ENCODE measurements around the gene BCAR1. TPM values are rescaled to one million over a fixed set of nuclear protein-coding genes. Genes with fewer than 3 reads are reported as not detected.
A peak's percentile ranks its signal among the peaks of the same experiment; 100 is the strongest.
"Not testable (repeated sequence)": the region's sequence is repeated elsewhere in the genome, so short reads cannot be mapped to it uniquely, and the experiment has no call there.

Gene BCAR1
- total and polyA plus RNA-seq, 8 donors: 30.1 to 66.7 (median 48.9) TPM

GRCh38 chr16:75244225-75244809 lies 7.1 kb downstream of the BCAR1 start:
- no peaks in the 10 kb centered on the region for H3K27me3 ChIP-seq
- ATAC-seq (no peak), DNase-seq (peak in 2 of 6 donors; percentile 70 to 72), FAIRE-seq (no peak)
- no peak overlapping the region for H3K4me3 ChIP-seq
- WGBS, 2 donors: 74 to 75% methylated on average over 7 of the region's 7 CpGs
- no peaks in the 10 kb centered on the region for H3K9me3 ChIP-seq
- H3K36me3 ChIP-seq: peaks cover 0 to 19% (median 12%) of the 10 kb centered on the region in 3 donors
- peaks cover 41 to 55% (median 47%) of the 10 kb centered on the region in 3 donors for H3K4me1 ChIP-seq
- TF ChIP-seq, protein P1, sequence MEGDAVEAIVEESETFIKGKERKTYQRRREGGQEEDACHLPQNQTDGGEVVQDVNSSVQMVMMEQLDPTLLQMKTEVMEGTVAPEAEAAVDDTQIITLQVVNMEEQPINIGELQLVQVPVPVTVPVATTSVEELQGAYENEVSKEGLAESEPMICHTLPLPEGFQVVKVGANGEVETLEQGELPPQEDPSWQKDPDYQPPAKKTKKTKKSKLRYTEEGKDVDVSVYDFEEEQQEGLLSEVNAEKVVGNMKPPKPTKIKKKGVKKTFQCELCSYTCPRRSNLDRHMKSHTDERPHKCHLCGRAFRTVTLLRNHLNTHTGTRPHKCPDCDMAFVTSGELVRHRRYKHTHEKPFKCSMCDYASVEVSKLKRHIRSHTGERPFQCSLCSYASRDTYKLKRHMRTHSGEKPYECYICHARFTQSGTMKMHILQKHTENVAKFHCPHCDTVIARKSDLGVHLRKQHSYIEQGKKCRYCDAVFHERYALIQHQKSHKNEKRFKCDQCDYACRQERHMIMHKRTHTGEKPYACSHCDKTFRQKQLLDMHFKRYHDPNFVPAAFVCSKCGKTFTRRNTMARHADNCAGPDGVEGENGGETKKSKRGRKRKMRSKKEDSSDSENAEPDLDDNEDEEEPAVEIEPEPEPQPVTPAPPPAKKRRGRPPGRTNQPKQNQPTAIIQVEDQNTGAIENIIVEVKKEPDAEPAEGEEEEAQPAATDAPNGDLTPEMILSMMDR (IDR thresholded peaks at IDR 0.05): no peak
- H3K27ac ChIP-seq: peak overlapping the region; percentile 86 to 98 (median 92)
- intact Hi-C loops (cut with DNase I): no loop called here

DNA sequence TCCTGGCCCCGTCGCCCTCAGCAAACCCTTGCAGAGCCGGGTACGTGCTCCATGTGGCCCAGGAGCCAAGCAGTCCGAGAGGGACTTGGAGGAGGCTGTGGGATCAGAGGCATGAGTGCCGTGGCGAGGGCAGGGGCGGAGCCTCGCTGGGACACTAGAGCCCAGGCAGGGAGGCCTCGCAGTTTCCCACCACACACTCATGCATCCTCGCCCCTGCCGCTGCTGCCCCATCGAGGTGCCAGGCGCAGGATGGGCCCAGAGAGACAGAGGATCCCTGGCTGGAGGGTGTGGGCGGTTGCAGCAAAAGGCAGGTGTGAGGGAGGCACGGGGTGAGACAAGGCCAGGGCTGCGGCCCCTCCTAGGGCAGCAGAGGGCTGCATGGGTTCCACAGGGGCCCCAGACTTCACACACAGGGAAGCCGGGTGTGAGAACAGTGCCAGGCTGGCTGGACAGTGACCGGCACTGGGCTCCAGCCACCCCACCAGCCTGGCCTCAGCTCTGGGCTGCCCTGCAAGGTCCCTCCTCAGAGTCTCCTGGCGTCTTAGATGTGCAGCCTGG lies 7.7 kb downstream of the BCAR1 start:
- no peaks in the 10 kb centered on the region for H3K9me3 ChIP-seq
- intact Hi-C loops (cut with DNase I): no loop called here
- 62 to 63% methylated on average over 20 of the region's 20 CpGs for WGBS, 2 donors
- DNase-seq (peak in 1 of 6 donors; percentile 71), ATAC-seq (no peak), FAIRE-seq (no peak)
- peaks cover 41 to 55% (median 47%) of the 10 kb centered on the region in 3 donors for H3K4me1 ChIP-seq
- TF ChIP-seq, protein P1 (IDR thresholded peaks at IDR 0.05): no peak
- H3K27ac ChIP-seq: peak overlapping the region in 3 of 4 donors; percentile 86 to 98 (median 93)
- peaks cover 0 to 19% (median 12%) of the 10 kb centered on the region in 3 donors for H3K36me3 ChIP-seq
- H3K27me3 ChIP-seq: no peaks in the 10 kb centered on the region
- H3K4me3 ChIP-seq: no peak overlapping the region

- Histone ChIP-seq H3K36me3 (peaks cover 0 to 19% (median 12%) of the 10 kb centered on the region in 3 donors), H3K4me1 (peaks cover 33 to 47% (median 42%) of the 10 kb centered on the region in 3 donors)
- H3K4me3 ChIP-seq; FAIRE-seq; H3K27ac ChIP-seq; H3K9me3 ChIP-seq; H3K27me3 ChIP-seq; ATAC-seq; intact Hi-C loops (cut with DNase I): not testable (repeated sequence)
- WGBS, 2 donors: 88 to 90% methylated on average over 27 of the region's 27 CpGs
- peak in 1 of 6 donors; percentile 69 for DNase-seq
These were observed 8.9 kb downstream of the BCAR1 start for GRCh38 chr16:75242436-75243078.

- DNase-seq: peak in 1 of 6 donors; percentile 72
These were observed 9.5 kb downstream of the BCAR1 start for GRCh38 chr16:75241955-75242354.

DNA sequence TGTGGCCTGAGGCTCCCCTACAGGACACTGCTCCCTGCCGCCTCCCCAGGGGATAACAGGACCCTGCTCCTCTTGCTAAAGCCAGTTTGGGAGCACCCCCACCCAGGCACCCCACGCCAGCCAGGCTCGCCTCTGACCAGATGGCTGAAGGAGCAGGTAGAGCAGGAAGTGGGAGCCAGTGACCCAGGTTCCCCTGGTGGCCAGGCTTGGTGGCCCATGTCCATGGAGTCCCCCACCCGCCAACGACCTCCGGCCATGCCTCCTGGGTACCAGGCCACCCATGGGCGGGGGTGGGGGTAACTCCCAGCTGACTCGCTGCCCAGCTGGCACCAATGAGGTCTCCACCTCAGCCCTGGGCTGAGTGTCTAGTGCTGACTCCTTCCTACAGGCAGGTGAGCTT lies 10.0 kb downstream of the BCAR1 start:
- no peaks in the 10 kb centered on the region for H3K9me3 ChIP-seq
- intact Hi-C loops (cut with DNase I): no loop called here
- DNase-seq: peak in 1 of 6 donors; percentile 77
- H3K27me3 ChIP-seq: no peaks in the 10 kb centered on the region
- ATAC-seq: no peak
- FAIRE-seq: no peak
- peaks cover 33 to 42% (median 42%) of the 10 kb centered on the region in 3 donors for H3K4me1 ChIP-seq
- peaks cover 0 to 19% (median 12%) of the 10 kb centered on the region in 3 donors for H3K36me3 ChIP-seq
- 79% methylated on average over 8 of the region's 8 CpGs for WGBS, 2 donors
- TF ChIP-seq, protein P1 (IDR thresholded peaks at IDR 0.05): no peak
- H3K4me3 ChIP-seq: no peak overlapping the region
- no peak overlapping the region for H3K27ac ChIP-seq

More at GRCh38 chr16:75241955-75242354, 9.5 kb downstream of the BCAR1 start:
- H3K27ac ChIP-seq: no peak overlapping the region
- peaks cover 0 to 19% (median 12%) of the 10 kb centered on the region in 3 donors for H3K36me3 ChIP-seq
- FAIRE-seq: no peak
- 93 to 96% methylated on average over 13 of the region's 13 CpGs for WGBS, 2 donors
- intact Hi-C loops (cut with DNase I): no loop called here
- TF ChIP-seq, protein P1 (IDR thresholded peaks at IDR 0.05): no peak
- H3K4me1 ChIP-seq: peaks cover 33 to 46% (median 42%) of the 10 kb centered on the region in 3 donors
- no peaks in the 10 kb centered on the region for H3K27me3 ChIP-seq
- no peaks in the 10 kb centered on the region for H3K9me3 ChIP-seq
- H3K4me3 ChIP-seq: no peak overlapping the region
- ATAC-seq: no peak

- 79 to 89% methylated on average over 7 of the region's 7 CpGs for WGBS, 2 donors
- Histone ChIP-seq H3K36me3 (peaks cover 0 to 21% (median 12%) of the 10 kb centered on the region in 3 donors), H3K4me1 (peaks cover 33 to 36% (median 34%) of the 10 kb centered on the region in 3 donors)
- H3K27ac ChIP-seq; H3K9me3 ChIP-seq; intact Hi-C loops (cut with DNase I); FAIRE-seq; DNase-seq; H3K27me3 ChIP-seq; ATAC-seq; H3K4me3 ChIP-seq: not testable (repeated sequence)
These were observed 10.8 kb downstream of the BCAR1 start for GRCh38 chr16:75240633-75241032.

Measured in pancreas (tissue), 10 donors.